Activated CD8-positive, alpha-beta memory T cell treated with anti-CD3 and anti-CD28 coated beads for 1 hour (primary cell): ENCODE results near the gene HELQ.

Experiments
- DNase-seq, 2 donors: peaks; one replicate each; pipeline ENCODE4 v3.0.0-alpha.2; 2020; ENCODE audit warnings: low read depth in 1 of 2; ENCODE audit errors: extremely low read depth in 1 of 2

Gene HELQ

GRCh38 chr4:83371235-83371634 lies 84.4 kb downstream of the HELQ start:
- DNase-seq = no peak

DNA sequence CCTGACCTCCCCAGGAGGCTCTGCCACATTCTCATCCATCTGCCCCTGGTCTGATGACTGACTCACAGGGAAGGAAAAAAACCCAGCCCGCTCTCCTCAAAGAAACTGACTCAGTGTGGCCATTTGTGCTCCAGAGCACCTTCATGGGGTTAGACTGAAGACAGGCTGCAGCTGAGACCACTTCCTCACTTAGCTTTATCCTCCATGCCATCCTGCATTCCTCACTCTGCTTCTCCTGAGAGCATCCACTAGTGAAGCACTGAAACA lies 85.0 kb downstream of the HELQ start:
- no peak for DNase-seq

DNA sequence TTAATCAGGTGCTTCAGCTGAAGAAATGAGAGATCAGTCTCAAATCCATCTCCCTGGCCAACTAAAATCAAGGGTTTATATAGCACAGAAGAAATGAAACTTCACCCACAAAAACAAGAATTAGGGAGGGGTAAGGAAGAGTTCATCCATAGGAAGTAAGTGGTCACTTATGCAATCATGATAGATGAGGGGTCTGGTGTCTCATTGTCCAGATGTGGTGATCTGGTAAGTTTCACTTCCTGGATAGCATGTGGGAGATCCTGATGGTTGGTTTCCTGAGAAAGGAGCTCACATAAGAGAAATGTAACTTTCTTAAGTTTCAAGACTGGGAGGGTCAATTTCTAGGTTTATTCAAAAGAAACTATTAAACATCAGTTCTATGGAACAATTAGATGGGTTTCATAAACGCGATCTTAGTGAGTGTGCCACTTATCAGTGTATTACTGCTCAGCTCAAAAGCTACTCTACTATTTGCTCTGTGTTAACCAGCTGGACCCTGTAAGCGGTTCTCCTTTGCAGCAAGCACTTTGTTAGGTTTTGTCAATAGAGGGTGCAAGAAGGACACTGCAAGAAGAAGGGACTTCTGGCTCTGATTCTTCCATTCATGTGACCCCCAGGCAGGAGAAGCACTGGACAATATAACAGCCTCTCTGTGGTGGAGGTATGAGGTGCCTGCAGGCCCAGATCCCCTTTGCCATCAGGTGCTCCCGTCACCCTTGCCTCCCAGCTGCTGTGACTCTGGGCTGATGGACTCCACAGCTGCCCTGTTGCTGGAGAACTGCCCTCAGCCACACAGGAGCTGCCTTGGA lies 85.6 kb downstream of the HELQ start:
- no peak for DNase-seq

DNA sequence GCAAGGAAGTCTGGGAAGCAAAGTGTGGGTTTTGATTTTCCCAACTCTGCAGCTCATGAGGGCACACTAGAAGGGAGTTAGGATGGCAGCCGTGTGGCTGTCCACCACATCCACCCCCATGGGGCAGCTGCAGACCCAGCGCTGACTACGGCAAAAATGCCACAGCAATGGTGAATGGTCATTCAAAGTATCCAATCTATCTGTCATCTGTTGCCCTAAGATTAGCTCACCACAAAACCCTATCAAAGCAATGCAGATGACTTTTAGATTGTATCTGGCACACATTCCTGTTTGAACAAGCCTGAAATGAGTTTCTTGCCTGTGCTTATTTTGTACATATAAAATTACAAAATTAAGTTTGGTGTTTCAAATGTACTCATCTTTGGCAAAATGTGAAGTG lies 91.3 kb downstream of the HELQ start:
- no peak for DNase-seq

- no peak for DNase-seq
Measured at GRCh38 chr4:83362492-83363329, 92.9 kb downstream of the HELQ start.

GRCh38 chr4:83361416-83362103 lies 94.1 kb downstream of the HELQ start:
- DNase-seq = no peak

DNA sequence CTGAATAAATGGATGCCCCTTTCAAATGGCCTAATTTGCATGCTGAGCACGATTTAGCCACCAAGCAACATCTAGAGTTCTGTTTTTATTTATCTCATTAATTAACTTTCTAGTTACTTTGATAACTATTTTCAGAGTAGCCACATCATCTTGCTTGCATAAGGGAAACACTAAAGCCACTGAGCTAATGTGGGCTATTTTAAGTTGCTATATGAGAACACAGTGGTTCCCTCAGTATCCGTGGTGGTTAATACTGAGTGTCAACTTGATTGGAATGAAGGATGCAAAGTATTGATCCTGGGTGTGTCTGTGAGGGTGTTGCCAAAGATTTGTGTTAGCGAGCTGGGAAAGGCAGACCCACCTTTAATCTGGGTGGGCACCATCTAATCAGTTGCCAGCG lies 95.6 kb downstream of the HELQ start:
- no peak for DNase-seq

DNA sequence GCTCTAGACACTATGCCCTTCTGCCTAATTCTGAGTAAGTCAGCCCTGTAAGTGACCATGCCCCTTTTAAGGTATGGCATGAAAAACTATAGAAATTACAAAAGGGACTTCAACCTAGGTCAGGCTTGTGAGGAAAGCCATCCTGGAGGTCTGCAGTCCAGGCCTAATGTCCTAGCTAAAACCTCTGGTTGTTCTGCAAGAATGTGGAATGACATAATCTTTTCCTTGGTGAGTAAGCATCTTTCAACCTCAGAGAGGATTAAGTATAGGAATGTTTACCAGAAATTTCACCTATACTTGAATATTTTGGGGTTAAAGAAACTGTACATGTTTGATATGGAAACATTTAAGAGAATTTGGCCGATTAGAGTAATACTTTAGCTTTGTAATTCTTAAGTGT lies 97.2 kb downstream of the HELQ start:
- DNase-seq = no peak
